ENCODE measurements around the gene PROSER3.

- TF ChIP-seq CTCF (IDR thresholded peaks at IDR 0.05) (no peak), POLR2A (IDR thresholded peaks at IDR 0.05) (no peak)
Measured at GRCh38 chr19:35731353-35731752, 26.6 kb upstream of the PROSER3 start.
